ENCODE measurements around the gene ADARB2.

Gene ADARB2

DNA sequence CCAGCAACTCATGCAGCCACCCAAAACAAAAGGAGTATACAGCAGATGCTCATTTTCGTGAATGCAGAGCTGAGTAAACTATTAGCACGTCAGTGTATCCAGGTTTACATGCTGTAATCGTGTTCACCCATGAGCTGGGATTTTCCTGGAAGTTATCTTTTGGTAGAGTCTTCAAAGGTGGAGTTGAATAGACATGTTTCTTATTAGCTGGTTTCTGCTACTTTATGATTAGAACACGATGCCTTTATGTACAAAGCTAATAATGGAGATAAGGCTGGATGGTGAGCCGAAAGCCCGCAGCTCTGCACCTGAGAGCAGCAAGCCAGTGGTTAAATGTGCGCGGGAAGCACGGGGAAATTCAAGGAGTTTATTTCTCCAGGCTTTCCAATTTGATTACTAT, 123.8 kb downstream of the ADARB2 start:
- no peak overlapping the region for H2BK120ac ChIP-seq (ENCODE audit: low read depth, low read length)
- no peak overlapping the region for H2AFZ ChIP-seq (ENCODE audit: low read length)
- DNase-seq (ENCODE audit: low spot score) = no peak
- no peak overlapping the region for H3K4me3 ChIP-seq (ENCODE audit: low read length in 2 of 2)
- no peak overlapping the region for H3K4ac ChIP-seq (ENCODE audit: low read length)
- no peak overlapping the region for H3K27ac ChIP-seq (replicated peaks; ENCODE audit: low read length)
- H3K9ac ChIP-seq (ENCODE audit: low read depth, low read length, poor library complexity) = no peak overlapping the region
- H3K4me2 ChIP-seq (ENCODE audit: insufficient read depth, low read length, poor library complexity, severe bottlenecking) = no peak overlapping the region
- H2AK5ac ChIP-seq (ENCODE audit: low read depth, low read length) = no peak overlapping the region
- no peak overlapping the region for H4K8ac ChIP-seq (ENCODE audit: low read depth, low read length)
- H2BK5ac ChIP-seq (ENCODE audit: low read length) = no peak overlapping the region
- H3K79me1 ChIP-seq (ENCODE audit: low read depth, low read length) = no peaks in the 10 kb centered on the region
- no peak overlapping the region for H4K91ac ChIP-seq (ENCODE audit: low read depth, low read length, poor library complexity)
- H3K9me3 ChIP-seq (replicated peaks in 1 of 2; ENCODE audit: control insufficient read depth in 2 of 2, insufficient read depth in 1 of 2, low read depth in 1 of 2, low read length in 2 of 2) = no peaks in the 10 kb centered on the region
- H3K23ac ChIP-seq (ENCODE audit: low read depth, low read length, poor library complexity) = no peak overlapping the region
- no peak overlapping the region for H2BK12ac ChIP-seq (ENCODE audit: low read length)
- no peak overlapping the region for H3K14ac ChIP-seq (ENCODE audit: low read length)
- no peak overlapping the region for H2BK15ac ChIP-seq (ENCODE audit: low read length)
- WGBS, 2 donors (ENCODE audit: extremely low coverage in 2 of 2, insufficient read length in 2 of 2, insufficient replicate concordance in 1 of 2) = no CpG with 5 or more reads among the region's 9 CpGs
- H3K18ac ChIP-seq (ENCODE audit: low read length) = no peak overlapping the region
- peaks cover 0 to 19% of the 10 kb centered on the region in 2 donors for H3K4me1 ChIP-seq (ENCODE audit: control insufficient read depth in 2 of 2, insufficient read depth in 1 of 2, low read depth in 1 of 2, low read length in 2 of 2)
- no peaks in the 10 kb centered on the region for H3K36me3 ChIP-seq (replicated peaks in 1 of 2; ENCODE audit: control insufficient read depth in 2 of 2, insufficient read depth in 2 of 2, low read length in 2 of 2)
- peaks cover 0 to 25% (median 0%) of the 10 kb centered on the region in 3 experiments for H3K27me3 ChIP-seq (ENCODE audit: control insufficient read depth in 3 of 3, insufficient read depth in 3 of 3, low read depth in 1 of 3, low read length in 3 of 3)

- Histone ChIP-seq H2AFZ (ENCODE audit: low read length) (no peak overlapping the region), H3K9me3 (replicated peaks in 1 of 2; ENCODE audit: control insufficient read depth in 2 of 2, insufficient read depth in 1 of 2, low read depth in 1 of 2, low read length in 2 of 2) (no peaks in the 10 kb centered on the region), H3K27ac (replicated peaks; ENCODE audit: low read length) (no peak overlapping the region), H3K79me1 (ENCODE audit: low read depth, low read length) (no peaks in the 10 kb centered on the region), H3K18ac (ENCODE audit: low read length) (no peak overlapping the region), H2BK15ac (ENCODE audit: low read length) (no peak overlapping the region), H2BK12ac (ENCODE audit: low read length) (no peak overlapping the region), H3K4me2 (ENCODE audit: insufficient read depth, low read length, poor library complexity, severe bottlenecking) (no peak overlapping the region), H3K36me3 (replicated peaks in 1 of 2; ENCODE audit: control insufficient read depth in 2 of 2, insufficient read depth in 2 of 2, low read length in 2 of 2) (no peaks in the 10 kb centered on the region), H4K91ac (ENCODE audit: low read depth, low read length, poor library complexity) (no peak overlapping the region), H4K8ac (ENCODE audit: low read depth, low read length) (no peak overlapping the region), H3K9ac (ENCODE audit: low read depth, low read length, poor library complexity) (no peak overlapping the region), H3K27me3 (ENCODE audit: control insufficient read depth in 3 of 3, insufficient read depth in 3 of 3, low read depth in 1 of 3, low read length in 3 of 3) (peaks cover 0 to 25% (median 0%) of the 10 kb centered on the region in 3 experiments), H2BK5ac (ENCODE audit: low read length) (no peak overlapping the region), H3K14ac (ENCODE audit: low read length) (no peak overlapping the region), H2AK5ac (ENCODE audit: low read depth, low read length) (no peak overlapping the region), H3K4me3 (ENCODE audit: low read length in 2 of 2) (no peak overlapping the region), H3K23ac (ENCODE audit: low read depth, low read length, poor library complexity) (no peak overlapping the region), H3K4ac (ENCODE audit: low read length) (no peak overlapping the region), H2BK120ac (ENCODE audit: low read depth, low read length) (no peak overlapping the region), H3K4me1 (ENCODE audit: control insufficient read depth in 2 of 2, insufficient read depth in 1 of 2, low read depth in 1 of 2, low read length in 2 of 2) (peaks cover 0 to 21% of the 10 kb centered on the region in 2 donors)
- no CpG with 5 or more reads among the region's 5 CpGs for WGBS, 2 donors (ENCODE audit: extremely low coverage in 2 of 2, insufficient read length in 2 of 2, insufficient replicate concordance in 1 of 2)
- no peak for DNase-seq (ENCODE audit: low spot score)
Observed at GRCh38 chr10:1612908-1613307, 124.4 kb downstream of the ADARB2 start.

GRCh38 chr10:1611936-1612550, 125.3 kb downstream of the ADARB2 start:
- no CpG with 5 or more reads among the region's 21 CpGs for WGBS, 2 donors (ENCODE audit: extremely low coverage in 2 of 2, insufficient read length in 2 of 2, insufficient replicate concordance in 1 of 2)

DNA sequence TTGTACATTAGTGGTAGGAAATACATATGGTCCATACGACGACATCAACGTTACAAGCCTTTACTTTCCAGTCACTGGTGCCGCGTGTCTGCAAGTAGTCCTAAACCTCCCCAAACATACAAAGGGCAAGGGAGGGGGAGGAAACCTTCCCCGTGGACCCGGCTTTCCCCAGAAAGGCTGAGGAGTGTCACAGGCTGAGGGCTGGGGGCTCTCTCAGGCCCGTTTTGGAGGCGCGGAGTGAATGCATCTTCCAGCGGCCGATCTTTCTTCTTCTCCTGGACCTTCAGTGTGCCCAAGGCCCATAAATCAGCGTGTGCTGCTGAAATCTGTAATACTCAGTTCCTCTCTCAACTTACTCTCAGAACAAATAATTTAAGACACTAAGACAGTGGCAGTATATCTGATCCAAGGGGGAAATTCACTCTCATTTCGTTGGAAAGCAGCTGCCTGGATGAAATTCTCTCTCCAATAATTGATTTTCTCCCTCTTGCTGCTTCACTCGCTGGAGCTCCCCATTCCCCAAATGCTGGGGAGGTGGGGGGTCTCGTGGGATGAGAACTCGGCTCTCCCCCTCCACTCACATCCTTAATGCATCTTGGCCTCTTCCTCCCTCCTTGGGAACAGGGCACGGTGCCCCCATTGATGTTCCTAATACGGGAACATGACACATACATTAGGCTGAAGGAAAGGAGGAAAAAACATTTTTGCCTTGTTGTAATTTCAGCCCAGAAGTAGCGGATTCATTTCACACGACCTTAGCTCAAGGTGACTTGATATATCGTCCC, 126.1 kb downstream of the ADARB2 start:
- Histone ChIP-seq H3K27ac (replicated peaks; ENCODE audit: low read length) (no peak overlapping the region), H3K79me1 (ENCODE audit: low read depth, low read length) (no peaks in the 10 kb centered on the region), H3K4me3 (ENCODE audit: low read length in 2 of 2) (no peak overlapping the region), H4K91ac (ENCODE audit: low read depth, low read length, poor library complexity) (no peak overlapping the region), H3K36me3 (replicated peaks in 1 of 2; ENCODE audit: control insufficient read depth in 2 of 2, insufficient read depth in 2 of 2, low read length in 2 of 2) (no peaks in the 10 kb centered on the region), H3K9ac (ENCODE audit: low read depth, low read length, poor library complexity) (no peak overlapping the region), H3K4ac (ENCODE audit: low read length) (no peak overlapping the region), H4K8ac (ENCODE audit: low read depth, low read length) (no peak overlapping the region), H2BK5ac (ENCODE audit: low read length) (no peak overlapping the region), H2AFZ (ENCODE audit: low read length) (no peak overlapping the region), H3K4me2 (ENCODE audit: insufficient read depth, low read length, poor library complexity, severe bottlenecking) (no peak overlapping the region), H3K4me1 (ENCODE audit: control insufficient read depth in 2 of 2, insufficient read depth in 1 of 2, low read depth in 1 of 2, low read length in 2 of 2) (peaks cover 0 to 19% of the 10 kb centered on the region in 2 donors), H3K9me3 (replicated peaks in 1 of 2; ENCODE audit: control insufficient read depth in 2 of 2, insufficient read depth in 1 of 2, low read depth in 1 of 2, low read length in 2 of 2) (no peaks in the 10 kb centered on the region), H2BK12ac (ENCODE audit: low read length) (no peak overlapping the region), H3K14ac (ENCODE audit: low read length) (no peak overlapping the region), H3K18ac (ENCODE audit: low read length) (no peak overlapping the region), H2AK5ac (ENCODE audit: low read depth, low read length) (no peak overlapping the region), H3K23ac (ENCODE audit: low read depth, low read length, poor library complexity) (no peak overlapping the region), H3K27me3 (ENCODE audit: control insufficient read depth in 3 of 3, insufficient read depth in 3 of 3, low read depth in 1 of 3, low read length in 3 of 3) (peaks cover 0 to 25% (median 0%) of the 10 kb centered on the region in 3 experiments), H2BK120ac (ENCODE audit: low read depth, low read length) (no peak overlapping the region), H2BK15ac (ENCODE audit: low read length) (no peak overlapping the region)
- DNase-seq (ENCODE audit: low spot score) = no peak
- WGBS, 2 donors (ENCODE audit: extremely low coverage in 2 of 2, insufficient read length in 2 of 2, insufficient replicate concordance in 1 of 2) = no CpG with 5 or more reads among the region's 22 CpGs

More at GRCh38 chr10:1611936-1612550, 125.3 kb downstream of the ADARB2 start:
- no peak overlapping the region for H3K27ac ChIP-seq (replicated peaks; ENCODE audit: low read length)
- H2AK5ac ChIP-seq (ENCODE audit: low read depth, low read length) = no peak overlapping the region
- H3K4me2 ChIP-seq (ENCODE audit: insufficient read depth, low read length, poor library complexity, severe bottlenecking) = no peak overlapping the region
- no peak overlapping the region for H3K4ac ChIP-seq (ENCODE audit: low read length)
- H3K18ac ChIP-seq (ENCODE audit: low read length) = no peak overlapping the region
- H3K4me3 ChIP-seq (ENCODE audit: low read length in 2 of 2) = no peak overlapping the region
- DNase-seq (ENCODE audit: low spot score) = no peak
- peaks cover 0 to 25% (median 0%) of the 10 kb centered on the region in 3 experiments for H3K27me3 ChIP-seq (ENCODE audit: control insufficient read depth in 3 of 3, insufficient read depth in 3 of 3, low read depth in 1 of 3, low read length in 3 of 3)
- H3K23ac ChIP-seq (ENCODE audit: low read depth, low read length, poor library complexity) = no peak overlapping the region
- peak overlapping the region; percentile 40 for H2BK120ac ChIP-seq (ENCODE audit: low read depth, low read length)
- H2BK5ac ChIP-seq (ENCODE audit: low read length) = no peak overlapping the region
- H2AFZ ChIP-seq (ENCODE audit: low read length) = no peak overlapping the region
- no peaks in the 10 kb centered on the region for H3K36me3 ChIP-seq (replicated peaks in 1 of 2; ENCODE audit: control insufficient read depth in 2 of 2, insufficient read depth in 2 of 2, low read length in 2 of 2)
- no peak overlapping the region for H4K8ac ChIP-seq (ENCODE audit: low read depth, low read length)
- peak overlapping the region; percentile 50 for H2BK15ac ChIP-seq (ENCODE audit: low read length)
- H2BK12ac ChIP-seq (ENCODE audit: low read length) = peak overlapping the region; percentile 25
- H3K9ac ChIP-seq (ENCODE audit: low read depth, low read length, poor library complexity) = no peak overlapping the region
- H4K91ac ChIP-seq (ENCODE audit: low read depth, low read length, poor library complexity) = no peak overlapping the region
- no peaks in the 10 kb centered on the region for H3K79me1 ChIP-seq (ENCODE audit: low read depth, low read length)
- no peaks in the 10 kb centered on the region for H3K9me3 ChIP-seq (replicated peaks in 1 of 2; ENCODE audit: control insufficient read depth in 2 of 2, insufficient read depth in 1 of 2, low read depth in 1 of 2, low read length in 2 of 2)
- H3K4me1 ChIP-seq (ENCODE audit: control insufficient read depth in 2 of 2, insufficient read depth in 1 of 2, low read depth in 1 of 2, low read length in 2 of 2) = peaks cover 0 to 19% of the 10 kb centered on the region in 2 donors
- H3K14ac ChIP-seq (ENCODE audit: low read length) = no peak overlapping the region
